IMR-90 (cell line): ENCODE data around the gene RASSF6.

Experiments used
- BHLHE40 ChIP-seq: fragments of 150-350 bp; IDR thresholded peaks from 2 replicates; pipeline ENCODE4 v1.6.1; 2016; ENCODE audit warnings: mild to moderate bottlenecking, low read depth, low read length
- CEBPB ChIP-seq: IDR thresholded peaks from 2 replicates; pipeline ENCODE4 v1.6.1; 2012; ENCODE audit warnings: low read depth, low read length, improper control_type of control experiment
- CHD1 ChIP-seq: IDR thresholded peaks from 2 replicates; pipeline ENCODE4 v1.6.1; 2012; ENCODE audit warnings: low read depth, low read length, improper control_type of control experiment
- FOS ChIP-seq: fragments of 150-350 bp; IDR thresholded peaks from 2 replicates; pipeline ENCODE4 v1.6.1; 2016; ENCODE audit warnings: low read depth, low read length
- MAFK ChIP-seq: IDR thresholded peaks from 2 replicates; pipeline ENCODE4 v1.6.1; 2012; ENCODE audit warnings: low read depth, low read length, improper control_type of control experiment
- MAZ ChIP-seq: IDR thresholded peaks from 2 replicates; pipeline ENCODE4 v1.6.1; 2012; ENCODE audit warnings: low read depth, mild to moderate bottlenecking, low read length, improper control_type of control experiment, moderate library complexity, borderline replicate concordance
- NFE2L2 ChIP-seq: fragments of 150-350 bp; IDR thresholded peaks from 2 replicates; pipeline ENCODE4 v1.6.1; 2016; ENCODE audit warnings: low read depth, mild to moderate bottlenecking, low read length
- POLR2A ChIP-seq: IDR thresholded peaks from 2 replicates; pipeline ENCODE4 v1.6.1; 2012; ENCODE audit warnings: mild to moderate bottlenecking, low read depth, low read length
- RAD21 ChIP-seq: IDR thresholded peaks from 2 replicates; pipeline ENCODE4 v1.6.1; 2012; ENCODE audit warnings: low read length, improper control_type of control experiment
- RCOR1 ChIP-seq: IDR thresholded peaks from 2 replicates; pipeline ENCODE4 v1.6.1; 2012; ENCODE audit warnings: mild to moderate bottlenecking, low read length, improper control_type of control experiment; ENCODE audit not compliant: insufficient replicate concordance
- RFX5 ChIP-seq: IDR thresholded peaks from 2 replicates; pipeline ENCODE4 v1.8.0; 2012; ENCODE audit warnings: low read depth, mild to moderate bottlenecking, low read length, moderate library complexity
- TF ChIP-seq, protein P1 (sequence below): conservative IDR thresholded peaks from 2 replicates; pipeline ENCODE4 v1.5.1; 2012; ENCODE audit warnings: mild to moderate bottlenecking, low read depth, low read length, improper control_type of control experiment
- TF ChIP-seq, protein P2 (sequence below): fragments of 150-350 bp; IDR thresholded peaks from 2 replicates; pipeline ENCODE4 v1.6.1; 2017; ENCODE audit warnings: mild to moderate bottlenecking, antibody characterized with exemption, low read length, low read depth

DNA sequence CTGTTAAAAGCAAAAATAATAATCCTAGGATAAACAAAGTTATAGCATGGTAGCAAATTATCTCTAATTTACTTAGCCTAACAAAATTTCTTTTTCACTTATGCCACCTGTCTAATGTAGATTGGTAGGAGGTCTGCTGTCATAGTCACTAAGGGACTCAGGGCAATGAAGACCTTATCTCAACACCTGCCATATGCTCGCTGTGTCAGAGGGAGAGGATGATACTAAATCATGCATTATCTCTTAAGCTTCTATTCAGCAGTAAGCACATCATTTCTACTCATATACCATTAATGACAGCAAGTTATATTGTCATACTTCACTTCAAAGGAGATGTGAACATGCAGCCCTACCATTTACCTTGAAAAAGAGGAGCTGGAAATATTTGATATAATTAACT is 94.6 kb downstream of the RASSF6 start:
- TF ChIP-seq, protein P1, sequence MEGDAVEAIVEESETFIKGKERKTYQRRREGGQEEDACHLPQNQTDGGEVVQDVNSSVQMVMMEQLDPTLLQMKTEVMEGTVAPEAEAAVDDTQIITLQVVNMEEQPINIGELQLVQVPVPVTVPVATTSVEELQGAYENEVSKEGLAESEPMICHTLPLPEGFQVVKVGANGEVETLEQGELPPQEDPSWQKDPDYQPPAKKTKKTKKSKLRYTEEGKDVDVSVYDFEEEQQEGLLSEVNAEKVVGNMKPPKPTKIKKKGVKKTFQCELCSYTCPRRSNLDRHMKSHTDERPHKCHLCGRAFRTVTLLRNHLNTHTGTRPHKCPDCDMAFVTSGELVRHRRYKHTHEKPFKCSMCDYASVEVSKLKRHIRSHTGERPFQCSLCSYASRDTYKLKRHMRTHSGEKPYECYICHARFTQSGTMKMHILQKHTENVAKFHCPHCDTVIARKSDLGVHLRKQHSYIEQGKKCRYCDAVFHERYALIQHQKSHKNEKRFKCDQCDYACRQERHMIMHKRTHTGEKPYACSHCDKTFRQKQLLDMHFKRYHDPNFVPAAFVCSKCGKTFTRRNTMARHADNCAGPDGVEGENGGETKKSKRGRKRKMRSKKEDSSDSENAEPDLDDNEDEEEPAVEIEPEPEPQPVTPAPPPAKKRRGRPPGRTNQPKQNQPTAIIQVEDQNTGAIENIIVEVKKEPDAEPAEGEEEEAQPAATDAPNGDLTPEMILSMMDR, result no peak
- TF ChIP-seq POLR2A, result no peak
- TF ChIP-seq, protein P2, sequence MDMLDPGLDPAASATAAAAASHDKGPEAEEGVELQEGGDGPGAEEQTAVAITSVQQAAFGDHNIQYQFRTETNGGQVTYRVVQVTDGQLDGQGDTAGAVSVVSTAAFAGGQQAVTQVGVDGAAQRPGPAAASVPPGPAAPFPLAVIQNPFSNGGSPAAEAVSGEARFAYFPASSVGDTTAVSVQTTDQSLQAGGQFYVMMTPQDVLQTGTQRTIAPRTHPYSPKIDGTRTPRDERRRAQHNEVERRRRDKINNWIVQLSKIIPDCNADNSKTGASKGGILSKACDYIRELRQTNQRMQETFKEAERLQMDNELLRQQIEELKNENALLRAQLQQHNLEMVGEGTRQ, result no peak
- no peak for TF ChIP-seq BHLHE40
- no peak for TF ChIP-seq RCOR1
- TF ChIP-seq RAD21, result no peak
- no peak for TF ChIP-seq RFX5
- no peak for TF ChIP-seq NFE2L2
- TF ChIP-seq CEBPB, result no peak
- no peak for TF ChIP-seq FOS
- no peak for TF ChIP-seq MAZ
- no peak for TF ChIP-seq MAFK
- TF ChIP-seq CHD1, result no peak
